Thoracic aorta (tissue), 2 donors: ENCODE results near the gene LBHD1. TPM values are rescaled to one million over a fixed set of nuclear protein-coding genes. Genes with fewer than 3 reads are reported as not detected.

Experiments
- ATAC-seq: fragments of 150-250 bp; one replicate; pipeline ENCODE4 v1.8.0; 2017; ENCODE audit warnings: low read depth; ENCODE audit not compliant: insufficient number of reproducible peaks, low FRiP score
- DNase-seq: peaks from one replicate; pipeline ENCODE4 v3.0.0-alpha.2; 2020; ENCODE audit warnings: low spot score
- H3K27ac ChIP-seq, 2 donors: fragments of 200-600 bp; sonication (generic); 1 replicate in 1 of 2; 2 replicates in 1 of 2; pipeline ENCODE4 v1.5.1; 2016; ENCODE audit warnings: mild to moderate bottlenecking in 2 of 2, moderate library complexity in 2 of 2
- H3K27me3 ChIP-seq: fragments of 200-600 bp; sonication (generic); replicated peaks from 2 replicates; pipeline ENCODE4 v1.6.0; 2016; ENCODE audit warnings: mild to moderate bottlenecking; ENCODE audit not compliant: insufficient read depth
- H3K36me3 ChIP-seq: fragments of 200-600 bp; sonication (generic); one replicate; pipeline ENCODE4 v1.5.1; 2016
- H3K4me1 ChIP-seq, 2 donors: fragments of 200-600 bp; sonication (generic); 1 replicate in 1 of 2; 2 replicates in 1 of 2; pipeline versions ENCODE4 v1.5.1 to v1.6.0; 2016; ENCODE audit warnings: low read depth in 2 of 2, mild to moderate bottlenecking in 1 of 2; ENCODE audit not compliant: control insufficient read depth in 1 of 2
- H3K4me3 ChIP-seq: fragments of 200-600 bp; sonication (generic); 2 replicates; pipeline ENCODE4 v1.5.1; 2016; ENCODE audit warnings: mild to moderate bottlenecking
- H3K9me3 ChIP-seq: fragments of 200-600 bp; sonication (generic); 2 replicates; pipeline ENCODE4 v1.5.1; 2016
- CTCF ChIP-seq: fragments of 200-600 bp; sonication (generic); IDR thresholded peaks from one replicate; pipeline ENCODE4 v1.5.1; 2019; ENCODE audit warnings: antibody characterized with exemption
- total RNA-seq, 2 donors: library from RNA; depleted of rRNA; stranded (reverse); fragments of >200 nt; gene quantifications; one replicate each; pipeline versions ENCODE4 v1.1.0 to v1.2.3, GENCODE V29; 2016

Gene LBHD1
- total RNA-seq, 2 donors from 2014 or later, result 3.7 to 7.8 TPM

DNA sequence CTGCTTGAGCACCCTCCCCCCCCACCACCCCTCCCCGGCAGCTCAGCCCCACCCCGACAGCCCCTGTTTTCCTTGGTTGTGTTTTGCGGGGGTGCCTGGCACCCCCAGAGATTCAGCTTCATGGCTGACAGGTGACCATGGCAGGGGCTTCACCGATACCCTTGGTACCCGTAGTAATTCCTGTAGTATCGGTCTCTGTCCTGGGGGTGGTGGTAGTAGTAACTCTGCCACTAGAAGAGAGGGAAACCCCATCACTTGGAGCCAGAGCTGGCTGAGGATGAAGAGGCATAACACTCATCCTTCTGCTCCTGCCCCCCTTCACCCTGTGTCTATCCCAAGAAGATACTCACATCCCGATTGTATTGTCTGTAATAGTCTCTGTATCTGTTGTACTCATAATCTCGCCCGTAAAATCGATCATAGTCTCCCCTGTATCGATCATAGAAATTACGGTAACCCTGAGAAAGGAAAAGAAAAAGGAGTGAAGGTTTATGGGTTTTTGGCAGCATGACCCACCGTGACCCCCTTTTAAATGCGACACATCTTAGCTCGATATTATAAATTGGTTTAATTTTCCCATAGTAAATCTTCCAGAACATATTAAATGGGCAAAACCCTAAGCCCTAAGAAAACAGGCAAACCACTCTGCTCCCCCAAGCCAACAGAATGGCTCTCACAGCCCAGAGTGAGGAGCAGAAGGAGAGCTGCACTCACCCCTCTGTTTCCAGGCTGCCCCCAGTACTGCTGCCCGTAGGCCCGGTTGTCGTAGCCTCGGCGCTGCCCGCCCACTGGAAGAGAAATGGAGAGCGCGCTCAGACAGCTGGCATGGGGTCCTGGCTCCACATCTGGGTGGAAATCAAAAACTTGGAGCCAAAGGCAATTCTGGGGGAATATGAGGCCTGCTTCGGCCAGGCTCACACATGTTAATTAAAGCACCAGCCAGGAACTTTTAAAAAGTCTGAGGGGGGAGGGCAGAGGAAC, 43.4 kb upstream of the LBHD1 start:
- no peak for TF ChIP-seq CTCF
- peaks cover 0 to 4% of the 10 kb centered on the region in 2 donors for H3K4me1 ChIP-seq
- H3K36me3 ChIP-seq, result peaks cover 67% of the 10 kb centered on the region
- no peak overlapping the region for H3K4me3 ChIP-seq
- H3K27me3 ChIP-seq, result no peaks in the 10 kb centered on the region
- ATAC-seq (no peak), DNase-seq (no peak)
- H3K9me3 ChIP-seq, result no peaks in the 10 kb centered on the region
- H3K27ac ChIP-seq, result no peak overlapping the region

DNA sequence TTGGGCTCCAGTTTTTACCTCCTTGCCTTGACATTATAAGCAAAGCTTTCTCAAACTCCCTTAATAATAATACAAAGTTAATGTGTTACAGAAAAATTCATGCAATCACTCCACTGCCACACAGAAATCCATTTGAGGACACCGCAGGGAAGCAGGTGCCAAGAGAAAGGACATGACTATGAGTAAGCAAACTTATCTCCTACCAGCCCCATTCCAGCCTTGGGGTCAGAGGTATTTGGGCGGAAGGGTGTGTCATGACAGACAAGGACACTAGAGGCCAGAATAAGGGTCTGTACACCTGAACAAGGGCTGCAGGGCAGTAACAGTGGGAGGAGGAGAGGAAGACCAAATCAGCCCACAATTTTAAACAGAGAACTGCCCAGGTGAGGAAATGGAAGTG, 41.3 kb upstream of the LBHD1 start:
- DNase-seq (no peak), ATAC-seq (no peak)
- TF ChIP-seq CTCF, result no peak
- H3K4me1 ChIP-seq, result peaks cover 5 to 19% of the 10 kb centered on the region in 2 donors
- H3K27me3 ChIP-seq, result no peaks in the 10 kb centered on the region
- H3K36me3 ChIP-seq, result peaks cover 49% of the 10 kb centered on the region
- H3K4me3 ChIP-seq, result no peak overlapping the region
- H3K9me3 ChIP-seq, result no peaks in the 10 kb centered on the region
- no peak overlapping the region for H3K27ac ChIP-seq

DNA sequence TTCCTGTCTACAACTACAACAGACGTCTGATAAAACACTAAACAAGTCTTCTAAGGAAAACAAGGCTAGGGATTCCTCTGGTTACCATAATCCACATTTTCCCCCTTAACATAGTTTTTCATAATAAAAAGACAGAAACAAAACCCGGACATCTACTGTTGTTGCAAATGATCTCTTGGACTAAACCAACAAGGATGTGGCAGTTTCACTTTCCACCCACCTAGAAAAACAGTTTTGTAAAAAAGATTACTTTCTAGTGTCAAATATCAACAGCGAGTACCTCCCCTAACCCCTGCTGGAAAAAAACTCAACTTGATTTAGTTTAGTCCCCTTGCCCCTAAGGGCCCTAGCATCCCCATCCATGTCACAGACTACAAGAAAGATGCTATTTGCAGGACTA, 40.8 kb upstream of the LBHD1 start:
- Histone ChIP-seq H3K27ac (no peak overlapping the region), H3K9me3 (no peaks in the 10 kb centered on the region), H3K36me3 (peaks cover 45% of the 10 kb centered on the region), H3K4me1 (peaks cover 5 to 24% of the 10 kb centered on the region in 2 donors), H3K4me3 (no peak overlapping the region), H3K27me3 (no peaks in the 10 kb centered on the region)
- ATAC-seq, result no peak
- no peak for DNase-seq
- TF ChIP-seq CTCF, result no peak

DNA sequence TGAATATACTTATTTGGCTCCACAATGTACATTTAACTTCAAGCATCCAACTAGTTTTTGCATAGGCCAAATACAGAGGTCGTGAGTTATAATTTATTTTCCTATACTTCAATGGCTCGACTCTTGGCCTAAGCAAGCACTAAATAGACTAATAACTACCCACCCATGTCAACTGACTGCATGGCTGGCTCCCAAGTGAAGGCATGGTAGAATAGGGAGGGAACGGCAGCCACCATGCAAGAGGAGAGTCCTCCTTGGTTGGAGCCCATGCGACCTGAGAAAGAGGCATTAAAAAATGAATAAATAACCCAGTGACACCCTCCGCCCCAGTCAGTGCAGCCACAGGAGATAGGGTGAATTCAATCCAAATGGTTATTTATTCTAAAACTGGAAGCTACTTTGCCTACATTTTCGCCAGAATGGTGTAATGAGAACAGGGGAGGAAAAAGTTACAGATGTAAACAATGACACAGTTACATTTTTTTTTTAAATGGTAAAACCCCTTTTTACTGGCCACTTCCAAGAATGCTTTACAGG, 40.3 kb upstream of the LBHD1 start:
- TF ChIP-seq CTCF, result no peak
- Histone ChIP-seq H3K4me1 (peaks cover 5 to 24% of the 10 kb centered on the region in 2 donors), H3K36me3 (peaks cover 40% of the 10 kb centered on the region), H3K4me3 (no peak overlapping the region), H3K27ac (no peak overlapping the region), H3K27me3 (no peaks in the 10 kb centered on the region), H3K9me3 (no peaks in the 10 kb centered on the region)
- DNase-seq (no peak), ATAC-seq (no peak)

GRCh38 chr11:62710001-62710345, 37.9 kb upstream of the LBHD1 start:
- no peak for TF ChIP-seq CTCF
- H3K4me3 ChIP-seq, result peak overlapping the region; percentile 71
- peak overlapping the region; percentile 89 to 97 for H3K27ac ChIP-seq
- no peak for DNase-seq
- no peak for ATAC-seq
- peaks cover 18% of the 10 kb centered on the region for H3K36me3 ChIP-seq
- H3K9me3 ChIP-seq, result no peaks in the 10 kb centered on the region
- H3K4me1 ChIP-seq, result peaks cover 12 to 43% of the 10 kb centered on the region in 2 donors
- H3K27me3 ChIP-seq, result no peaks in the 10 kb centered on the region
